ENCODE data around the gene RARB.

The RARB gene

GRCh38 chr3:25610779-25611178 is 182.7 kb downstream of the RARB start:
- Histone ChIP-seq H2AK5ac (ENCODE audit: low read length) (no peak overlapping the region), H3K36me3 (ENCODE audit: control insufficient read depth, insufficient read depth, low read length) (no peaks in the 10 kb centered on the region)
- no peak for DNase-seq

GRCh38 chr3:25611193-25611592 is 183.1 kb downstream of the RARB start:
- H3K36me3 ChIP-seq (ENCODE audit: control insufficient read depth, insufficient read depth, low read length) = no peaks in the 10 kb centered on the region
- no peak overlapping the region for H3K4ac ChIP-seq (ENCODE audit: low read depth, low read length)

More at GRCh38 chr3:25610779-25611178, 182.7 kb downstream of the RARB start:
- Histone ChIP-seq H3K4ac (ENCODE audit: low read depth, low read length) (no peak overlapping the region), H4K8ac (ENCODE audit: low read depth, low read length) (no peak overlapping the region), H3K4me3 (ENCODE audit: low read length) (no peak overlapping the region), H3K27ac (ENCODE audit: low read depth, low read length) (no peak overlapping the region), H3K23ac (ENCODE audit: low read length) (no peak overlapping the region), H3K9ac (ENCODE audit: low read length) (no peak overlapping the region), H3K79me1 (ENCODE audit: low read length) (no peaks in the 10 kb centered on the region), H2BK5ac (ENCODE audit: low read length) (no peak overlapping the region), H4K5ac (ENCODE audit: low read length) (no peak overlapping the region), H3K27me3 (ENCODE audit: insufficient read depth, low read length, poor library complexity) (no peaks in the 10 kb centered on the region), H3K4me2 (ENCODE audit: low read length) (no peak overlapping the region), H3K4me1 (ENCODE audit: control insufficient read depth, low read depth, low read length) (no peaks in the 10 kb centered on the region), H2BK15ac (replicated peaks; ENCODE audit: low read depth) (no peak overlapping the region), H3K18ac (ENCODE audit: low read length) (no peak overlapping the region), H2BK120ac (ENCODE audit: low read depth, low read length) (no peak overlapping the region), H3K56ac (ENCODE audit: low read length) (no peak overlapping the region), H3K79me2 (ENCODE audit: control insufficient read depth, insufficient read depth, low read length) (no peaks in the 10 kb centered on the region)

GRCh38 chr3:25618028-25618427 is 190.0 kb downstream of the RARB start:
- no peaks in the 10 kb centered on the region for H3K36me3 ChIP-seq (ENCODE audit: control insufficient read depth, insufficient read depth, low read length)
- H3K27ac ChIP-seq (ENCODE audit: low read depth, low read length) = no peak overlapping the region

More at GRCh38 chr3:25611193-25611592, 183.1 kb downstream of the RARB start:
- DNase-seq = no peak
- H3K4me2 ChIP-seq (ENCODE audit: low read length) = no peak overlapping the region
- no CpG with 5 or more reads among the region's 5 CpGs for WGBS (ENCODE audit: extremely low coverage, insufficient coverage, low lambda C conversion rate)
- no peak overlapping the region for H4K8ac ChIP-seq (ENCODE audit: low read depth, low read length)
- no peak overlapping the region for H3K56ac ChIP-seq (ENCODE audit: low read length)
- no peak overlapping the region for H3K9ac ChIP-seq (ENCODE audit: low read length)
- no peak overlapping the region for H2BK120ac ChIP-seq (ENCODE audit: low read depth, low read length)
- H2BK5ac ChIP-seq (ENCODE audit: low read length) = no peak overlapping the region
- no peak overlapping the region for H3K18ac ChIP-seq (ENCODE audit: low read length)
- H3K79me1 ChIP-seq (ENCODE audit: low read length) = no peaks in the 10 kb centered on the region
- no peak overlapping the region for H3K4me3 ChIP-seq (ENCODE audit: low read length)
- no peak overlapping the region for H3K23ac ChIP-seq (ENCODE audit: low read length)
- H4K5ac ChIP-seq (ENCODE audit: low read length) = no peak overlapping the region
- H2BK15ac ChIP-seq (replicated peaks; ENCODE audit: low read depth) = no peak overlapping the region
- H3K79me2 ChIP-seq (ENCODE audit: control insufficient read depth, insufficient read depth, low read length) = no peaks in the 10 kb centered on the region
- no peak overlapping the region for H2AK5ac ChIP-seq (ENCODE audit: low read length)
- H3K27ac ChIP-seq (ENCODE audit: low read depth, low read length) = no peak overlapping the region
- no peaks in the 10 kb centered on the region for H3K27me3 ChIP-seq (ENCODE audit: insufficient read depth, low read length, poor library complexity)
- H3K4me1 ChIP-seq (ENCODE audit: control insufficient read depth, low read depth, low read length) = no peaks in the 10 kb centered on the region

GRCh38 chr3:25619382-25619781 is 191.3 kb downstream of the RARB start:
- no peak overlapping the region for H4K8ac ChIP-seq (ENCODE audit: low read depth, low read length)
- no peak overlapping the region for H3K56ac ChIP-seq (ENCODE audit: low read length)
- no peak overlapping the region for H2BK15ac ChIP-seq (replicated peaks; ENCODE audit: low read depth)
- no peaks in the 10 kb centered on the region for H3K79me2 ChIP-seq (ENCODE audit: control insufficient read depth, insufficient read depth, low read length)
- H3K18ac ChIP-seq (ENCODE audit: low read length) = no peak overlapping the region
- no peak overlapping the region for H2BK5ac ChIP-seq (ENCODE audit: low read length)
- no peak for DNase-seq
- H3K27me3 ChIP-seq (ENCODE audit: insufficient read depth, low read length, poor library complexity) = no peaks in the 10 kb centered on the region
- H3K27ac ChIP-seq (ENCODE audit: low read depth, low read length) = no peak overlapping the region
- no peak overlapping the region for H3K9ac ChIP-seq (ENCODE audit: low read length)
- H3K36me3 ChIP-seq (ENCODE audit: control insufficient read depth, insufficient read depth, low read length) = no peaks in the 10 kb centered on the region
- H4K5ac ChIP-seq (ENCODE audit: low read length) = no peak overlapping the region
- no peak overlapping the region for H2BK120ac ChIP-seq (ENCODE audit: low read depth, low read length)
- no peak overlapping the region for H3K4me3 ChIP-seq (ENCODE audit: low read length)
- H3K79me1 ChIP-seq (ENCODE audit: low read length) = no peaks in the 10 kb centered on the region
- no peaks in the 10 kb centered on the region for H3K4me1 ChIP-seq (ENCODE audit: control insufficient read depth, low read depth, low read length)
- H3K23ac ChIP-seq (ENCODE audit: low read length) = no peak overlapping the region
- no peak overlapping the region for H3K4ac ChIP-seq (ENCODE audit: low read depth, low read length)
- H2AK5ac ChIP-seq (ENCODE audit: low read length) = no peak overlapping the region
- no peak overlapping the region for H3K4me2 ChIP-seq (ENCODE audit: low read length)

More at GRCh38 chr3:25618028-25618427, 190.0 kb downstream of the RARB start:
- H4K5ac ChIP-seq (ENCODE audit: low read length) = no peak overlapping the region
- H3K23ac ChIP-seq (ENCODE audit: low read length) = no peak overlapping the region
- no peak overlapping the region for H3K18ac ChIP-seq (ENCODE audit: low read length)
- H3K56ac ChIP-seq (ENCODE audit: low read length) = no peak overlapping the region
- H3K79me1 ChIP-seq (ENCODE audit: low read length) = no peaks in the 10 kb centered on the region
- no peaks in the 10 kb centered on the region for H3K79me2 ChIP-seq (ENCODE audit: control insufficient read depth, insufficient read depth, low read length)
- H3K4me3 ChIP-seq (ENCODE audit: low read length) = no peak overlapping the region
- DNase-seq = no peak
- no peak overlapping the region for H3K9ac ChIP-seq (ENCODE audit: low read length)
- no peak overlapping the region for H2AK5ac ChIP-seq (ENCODE audit: low read length)
- no peak overlapping the region for H3K4me2 ChIP-seq (ENCODE audit: low read length)
- no peak overlapping the region for H3K4ac ChIP-seq (ENCODE audit: low read depth, low read length)
- H2BK15ac ChIP-seq (replicated peaks; ENCODE audit: low read depth) = no peak overlapping the region
- no peaks in the 10 kb centered on the region for H3K27me3 ChIP-seq (ENCODE audit: insufficient read depth, low read length, poor library complexity)
- H2BK120ac ChIP-seq (ENCODE audit: low read depth, low read length) = no peak overlapping the region
- no peak overlapping the region for H2BK5ac ChIP-seq (ENCODE audit: low read length)
- H3K4me1 ChIP-seq (ENCODE audit: control insufficient read depth, low read depth, low read length) = no peaks in the 10 kb centered on the region
- no peak overlapping the region for H4K8ac ChIP-seq (ENCODE audit: low read depth, low read length)

GRCh38 chr3:25620493-25620892 is 192.4 kb downstream of the RARB start:
- Histone ChIP-seq H2BK15ac (replicated peaks; ENCODE audit: low read depth) (no peak overlapping the region), H2BK5ac (ENCODE audit: low read length) (no peak overlapping the region), H3K36me3 (ENCODE audit: control insufficient read depth, insufficient read depth, low read length) (no peaks in the 10 kb centered on the region), H3K56ac (ENCODE audit: low read length) (no peak overlapping the region), H3K27me3 (ENCODE audit: insufficient read depth, low read length, poor library complexity) (no peaks in the 10 kb centered on the region), H3K4me3 (ENCODE audit: low read length) (no peak overlapping the region), H3K79me1 (ENCODE audit: low read length) (no peaks in the 10 kb centered on the region), H3K23ac (ENCODE audit: low read length) (no peak overlapping the region), H3K9ac (ENCODE audit: low read length) (no peak overlapping the region), H3K27ac (ENCODE audit: low read depth, low read length) (no peak overlapping the region), H2AK5ac (ENCODE audit: low read length) (no peak overlapping the region), H3K18ac (ENCODE audit: low read length) (no peak overlapping the region), H3K4me1 (ENCODE audit: control insufficient read depth, low read depth, low read length) (no peaks in the 10 kb centered on the region), H4K8ac (ENCODE audit: low read depth, low read length) (no peak overlapping the region), H3K4ac (ENCODE audit: low read depth, low read length) (no peak overlapping the region), H2BK120ac (ENCODE audit: low read depth, low read length) (no peak overlapping the region), H4K5ac (ENCODE audit: low read length) (no peak overlapping the region), H3K79me2 (ENCODE audit: control insufficient read depth, insufficient read depth, low read length) (no peaks in the 10 kb centered on the region), H3K4me2 (ENCODE audit: low read length) (no peak overlapping the region)
- 100% methylated on average over 1 of the region's 5 CpGs for WGBS (ENCODE audit: extremely low coverage, insufficient coverage, low lambda C conversion rate)
- DNase-seq = no peak

- Histone ChIP-seq H3K79me1 (ENCODE audit: low read length) (no peaks in the 10 kb centered on the region), H2BK120ac (ENCODE audit: low read depth, low read length) (no peak overlapping the region), H2BK5ac (ENCODE audit: low read length) (no peak overlapping the region), H4K8ac (ENCODE audit: low read depth, low read length) (no peak overlapping the region), H2BK15ac (replicated peaks; ENCODE audit: low read depth) (no peak overlapping the region), H3K4me1 (ENCODE audit: control insufficient read depth, low read depth, low read length) (no peaks in the 10 kb centered on the region), H3K27me3 (ENCODE audit: insufficient read depth, low read length, poor library complexity) (no peaks in the 10 kb centered on the region), H3K23ac (ENCODE audit: low read length) (no peak overlapping the region), H3K18ac (ENCODE audit: low read length) (no peak overlapping the region), H3K4ac (ENCODE audit: low read depth, low read length) (no peak overlapping the region), H3K27ac (ENCODE audit: low read depth, low read length) (no peak overlapping the region), H3K79me2 (ENCODE audit: control insufficient read depth, insufficient read depth, low read length) (no peaks in the 10 kb centered on the region), H2AK5ac (ENCODE audit: low read length) (no peak overlapping the region), H3K4me3 (ENCODE audit: low read length) (no peak overlapping the region), H3K36me3 (ENCODE audit: control insufficient read depth, insufficient read depth, low read length) (no peaks in the 10 kb centered on the region), H4K5ac (ENCODE audit: low read length) (no peak overlapping the region), H3K56ac (ENCODE audit: low read length) (no peak overlapping the region), H3K9ac (ENCODE audit: low read length) (no peak overlapping the region), H3K4me2 (ENCODE audit: low read length) (no peak overlapping the region)
- DNase-seq = no peak
- WGBS (ENCODE audit: extremely low coverage, insufficient coverage, low lambda C conversion rate) = no CpG with 5 or more reads among the region's 2 CpGs
Measured at GRCh38 chr3:25621087-25621486, 193.0 kb downstream of the RARB start.
